ENCODE data around the gene OLFML2A.
"Not testable (repeated sequence)": the region's sequence is repeated elsewhere in the genome, so short reads cannot be mapped to it uniquely, and the experiment has no call there.

OLFML2A gene

DNA sequence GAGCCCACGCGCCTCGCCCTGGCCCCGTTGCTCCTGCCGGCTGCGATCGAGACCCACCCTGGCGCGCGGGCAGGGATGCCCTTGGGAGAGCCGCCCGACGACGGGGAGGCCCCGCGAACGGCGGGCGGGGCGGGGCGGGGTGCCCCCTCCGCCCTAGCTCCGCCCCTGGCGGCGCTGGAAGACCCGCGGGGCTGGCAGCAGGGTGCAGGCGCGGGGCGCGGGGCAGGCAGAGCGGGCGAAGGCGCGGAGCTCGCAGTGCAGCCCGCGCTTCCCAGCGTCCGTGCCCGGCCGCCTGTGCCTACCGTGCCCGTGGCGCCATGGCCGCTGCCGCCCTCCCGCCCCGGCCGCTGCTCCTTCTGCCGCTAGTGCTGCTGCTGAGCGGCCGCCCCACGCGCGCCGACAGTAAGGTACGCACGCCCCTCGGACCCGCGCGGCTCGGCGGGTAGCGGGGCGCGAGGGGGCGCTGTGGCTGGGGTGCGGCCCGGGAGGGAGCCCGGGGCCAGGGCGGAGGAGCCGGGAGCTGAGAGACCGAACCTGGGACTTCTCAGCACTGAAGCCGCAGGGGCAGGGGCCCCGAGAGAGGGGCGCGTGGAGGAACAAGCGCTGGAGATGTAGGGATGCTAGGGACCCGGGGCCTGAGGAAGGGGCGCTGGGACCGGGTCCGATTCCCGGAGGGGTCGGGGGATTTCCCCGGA, at the start of gene OLFML2A:
Gene OLFML2A, plus strand, starts transcription at position 180 of the 695 bp plus-strand sequence. Its CDS starts 138 bp downstream, at position 318.
- no peak for DNase-seq

DNA sequence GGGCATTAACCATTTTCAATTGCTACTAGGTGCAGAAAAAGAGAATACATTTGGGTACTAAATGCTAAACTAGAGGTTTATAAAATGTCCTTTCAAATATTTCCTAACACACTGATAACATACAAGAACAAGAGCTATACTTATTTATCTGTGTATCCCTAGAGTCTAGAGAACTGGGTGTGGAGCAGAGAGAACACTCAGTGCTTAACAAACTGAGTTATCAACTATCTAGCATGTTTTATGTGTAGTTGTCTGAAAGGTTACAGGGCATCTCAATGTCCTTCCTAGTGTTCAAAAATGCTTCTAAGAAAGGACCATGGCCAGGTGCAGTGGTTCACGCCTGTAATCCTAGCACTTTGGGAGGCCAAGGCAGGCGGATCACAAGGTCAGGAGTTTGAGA, 46.2 kb upstream of the OLFML2A start:
- DNase-seq: no peak

DNA sequence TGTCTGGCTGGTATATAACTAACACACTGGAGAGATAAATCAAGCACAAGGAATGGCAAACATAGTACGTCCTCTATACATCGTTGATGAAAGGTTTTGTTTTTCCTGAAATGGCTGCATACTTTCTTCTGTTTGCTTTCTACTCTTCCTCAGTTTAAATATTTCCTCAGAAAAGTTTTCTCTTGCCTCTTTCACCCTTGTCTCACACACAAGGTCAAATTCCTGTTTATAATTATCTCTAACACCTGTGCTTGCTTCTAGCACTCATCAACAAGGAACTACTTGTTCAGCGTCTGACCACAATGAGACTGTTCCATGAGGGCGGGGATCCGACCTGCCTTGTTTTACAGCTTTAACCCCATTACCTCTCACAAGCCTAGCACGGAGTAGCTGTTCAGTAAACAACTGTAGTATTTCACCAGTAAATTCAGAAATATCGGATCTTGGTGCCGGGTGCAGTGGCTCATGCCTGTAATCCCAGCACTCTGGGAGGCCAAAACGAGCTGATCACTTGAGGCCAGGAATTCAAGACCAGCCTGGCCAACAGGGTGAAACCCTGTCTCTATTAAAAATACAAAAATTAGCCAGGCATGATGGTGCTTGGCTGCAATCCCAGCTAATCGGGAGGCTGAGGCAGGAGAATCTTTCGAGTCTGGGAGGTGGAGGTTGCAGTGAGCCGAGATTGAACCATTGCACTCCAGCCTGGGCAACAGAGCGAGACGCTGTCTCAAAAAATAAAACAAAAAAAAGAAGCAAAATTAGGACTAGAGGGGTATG, 42.8 kb upstream of the OLFML2A start:
- no peak for DNase-seq

DNA sequence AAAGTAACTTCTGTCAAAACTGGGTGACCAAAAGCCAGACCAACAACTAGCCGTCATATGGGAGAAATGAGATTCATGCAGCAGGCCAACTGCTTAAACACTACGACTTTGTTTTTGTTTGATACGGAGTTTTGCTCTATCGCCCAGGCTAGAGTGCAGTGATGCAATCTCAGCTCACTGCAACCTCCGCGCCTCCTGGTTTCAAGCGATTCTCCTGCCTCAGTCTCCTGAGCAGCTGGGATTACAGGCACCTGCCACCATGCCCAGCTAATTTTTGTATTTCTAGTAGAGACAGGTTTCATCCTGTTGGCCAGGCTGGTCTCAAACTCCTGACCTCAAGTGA, 42.2 kb upstream of the OLFML2A start:
- DNase-seq: not testable (repeated sequence)

DNA sequence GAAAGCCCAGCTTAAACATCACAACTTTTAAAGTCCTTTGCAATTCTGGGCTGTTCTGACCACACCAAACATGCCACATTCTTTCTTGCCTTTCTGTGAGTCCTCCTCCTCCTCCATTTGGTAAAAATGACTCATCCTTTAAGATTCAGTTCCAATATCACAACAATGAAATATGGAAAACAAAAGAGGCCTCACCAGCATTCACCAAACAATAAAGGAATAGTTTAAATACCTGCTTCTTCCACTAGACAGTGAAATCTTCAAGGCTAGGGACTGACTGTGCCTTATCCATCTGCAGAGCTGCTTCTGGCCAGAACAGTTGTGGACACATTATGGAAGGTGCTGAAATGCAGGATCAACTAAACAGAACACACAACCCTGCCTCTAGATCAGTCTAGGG, 41.8 kb upstream of the OLFML2A start:
- DNase-seq: no peak

DNA sequence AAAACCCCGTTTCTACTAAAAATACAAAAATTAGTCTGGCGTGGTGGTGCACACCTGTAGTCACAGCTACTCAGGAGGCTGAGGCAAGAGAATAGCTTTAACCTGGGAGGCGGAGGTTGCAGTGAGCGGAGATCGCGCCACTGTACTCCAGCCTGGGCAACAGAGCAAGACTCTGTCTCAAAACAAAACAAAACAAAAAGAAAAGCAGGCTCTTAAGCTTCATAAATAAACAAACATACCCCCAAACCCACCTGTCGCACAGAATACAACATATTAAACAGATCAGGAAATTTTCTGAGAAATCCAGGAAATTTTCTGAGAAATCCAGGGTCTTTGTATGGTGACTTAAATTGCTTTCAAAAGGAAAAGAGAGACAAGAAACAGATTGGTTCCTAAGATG, 38.9 kb upstream of the OLFML2A start:
- not testable (repeated sequence) for DNase-seq

DNA sequence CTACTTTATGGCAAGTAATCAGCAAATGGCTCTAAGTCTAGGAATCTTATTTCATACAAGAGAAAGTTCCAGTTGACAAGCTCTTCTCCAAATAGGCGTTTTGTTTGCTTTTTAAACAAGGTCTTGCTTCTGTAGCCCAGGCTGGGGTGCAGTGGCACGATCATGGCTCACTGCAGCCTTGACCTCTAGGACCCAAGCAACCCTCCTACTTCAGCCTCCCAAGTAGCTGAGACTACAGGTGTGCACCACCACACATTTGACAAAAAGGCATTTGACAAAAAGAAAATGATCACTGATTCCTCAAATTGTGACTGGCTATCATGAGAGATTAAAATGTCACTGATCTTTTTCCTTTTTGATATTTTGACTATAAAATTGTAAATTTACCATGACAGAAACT, 37.6 kb upstream of the OLFML2A start:
- no peak for DNase-seq

DNA sequence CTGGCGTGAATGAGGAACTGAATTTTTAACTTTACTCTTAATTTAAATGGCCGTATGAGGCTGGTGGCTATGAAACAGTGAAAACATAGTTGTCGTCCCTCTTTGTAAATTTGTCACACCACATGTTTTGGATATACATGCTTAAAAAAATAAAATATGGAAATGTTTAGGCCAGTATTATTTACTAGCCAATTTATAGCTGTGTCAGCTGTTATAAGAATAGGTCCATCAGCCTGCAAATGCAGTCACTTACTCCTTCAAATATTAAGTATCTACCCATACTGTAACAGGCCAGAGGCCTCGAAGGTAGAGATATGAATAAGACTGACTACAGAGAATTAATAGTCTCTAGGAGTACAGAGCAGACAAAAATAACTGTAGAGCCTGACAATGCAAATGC, 35.8 kb upstream of the OLFML2A start:
- DNase-seq: no peak

DNA sequence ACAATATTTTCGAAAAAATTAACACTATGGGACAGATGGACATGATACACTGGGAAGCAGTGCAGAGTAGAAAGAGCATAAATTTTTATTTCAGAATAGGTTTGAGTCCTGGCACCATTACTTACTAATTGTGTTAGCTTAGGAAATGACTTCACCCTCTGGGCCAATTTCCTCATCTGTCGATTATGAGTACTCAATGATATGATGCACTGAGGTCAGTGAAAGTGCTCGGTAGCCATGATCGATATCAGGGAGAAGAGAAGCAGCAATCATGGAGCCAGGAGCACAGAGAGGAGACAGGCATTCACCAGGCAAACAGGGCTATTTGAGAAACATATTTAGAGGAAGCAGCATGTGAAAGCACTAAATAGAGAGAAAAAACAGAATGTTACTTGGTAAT, 35.3 kb upstream of the OLFML2A start:
- DNase-seq: no peak

DNA sequence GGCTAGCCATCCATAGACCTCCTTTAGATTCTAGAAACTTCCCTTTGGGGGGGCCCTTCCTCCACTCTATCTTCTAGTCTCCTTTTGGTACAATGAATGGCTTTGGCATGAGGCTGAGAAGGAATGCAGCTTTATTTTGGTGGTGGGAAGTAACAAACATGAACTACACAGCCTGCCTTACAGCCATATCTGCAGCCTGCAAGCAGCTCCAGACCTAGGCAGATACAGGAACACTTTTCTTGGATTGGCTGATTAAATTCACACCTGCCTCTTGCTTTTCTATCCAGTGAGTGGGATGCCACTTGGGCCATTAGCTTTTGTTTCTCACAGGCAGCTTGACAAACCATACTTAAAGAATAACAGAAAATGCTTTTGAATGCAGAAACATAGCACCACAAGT, 34.0 kb upstream of the OLFML2A start:
- DNase-seq: no peak

DNA sequence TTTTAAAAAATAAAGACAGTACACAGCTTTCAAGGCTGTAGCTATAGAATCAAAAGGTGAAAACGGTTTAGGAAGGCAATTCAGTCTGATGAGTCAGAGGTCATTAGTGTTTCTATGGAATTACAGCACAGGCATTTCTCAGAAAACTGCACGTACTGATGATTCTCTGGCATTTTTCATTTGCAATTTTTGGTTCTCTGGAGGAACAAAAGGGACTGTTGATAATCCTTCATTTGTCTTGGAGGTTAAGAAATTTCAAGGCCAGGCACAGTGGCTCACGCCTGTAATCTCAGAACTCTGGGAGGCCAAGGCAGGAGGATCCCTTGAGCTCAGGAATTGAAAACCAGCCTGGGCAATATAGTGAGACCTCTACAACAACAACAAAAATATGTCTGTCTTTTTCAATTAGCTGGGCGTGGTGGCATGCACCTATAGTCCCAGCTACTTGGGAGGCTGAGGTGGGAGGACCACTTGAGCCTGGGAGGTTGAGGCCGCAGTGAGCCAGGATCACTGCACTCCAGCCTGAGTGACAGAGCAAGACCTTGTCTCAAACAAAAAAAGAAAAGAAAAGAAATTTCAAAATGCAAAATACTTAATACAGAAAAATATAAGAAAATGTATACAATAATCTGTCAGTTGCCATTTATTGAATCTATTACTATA, 33.1 kb upstream of the OLFML2A start:
- DNase-seq: no peak

DNA sequence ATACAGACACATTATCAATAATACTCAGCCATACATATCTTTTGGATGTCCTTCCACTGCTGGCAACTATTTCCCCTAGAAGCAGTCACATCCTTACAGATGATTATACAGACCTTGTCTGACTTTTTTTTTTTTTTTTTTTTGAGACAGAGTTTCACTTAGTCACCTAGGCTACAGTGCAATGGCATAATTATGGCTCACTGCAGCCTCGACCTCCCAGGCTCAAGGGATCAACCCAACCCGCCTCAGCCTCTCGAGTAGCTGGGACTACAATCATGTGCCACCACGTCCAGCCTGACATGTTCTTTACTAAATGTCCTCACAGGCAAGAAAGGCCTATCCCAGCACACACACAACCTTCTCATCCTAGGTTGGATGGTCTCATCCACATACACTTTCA, 29.9 kb upstream of the OLFML2A start:
- DNase-seq: no peak

DNA sequence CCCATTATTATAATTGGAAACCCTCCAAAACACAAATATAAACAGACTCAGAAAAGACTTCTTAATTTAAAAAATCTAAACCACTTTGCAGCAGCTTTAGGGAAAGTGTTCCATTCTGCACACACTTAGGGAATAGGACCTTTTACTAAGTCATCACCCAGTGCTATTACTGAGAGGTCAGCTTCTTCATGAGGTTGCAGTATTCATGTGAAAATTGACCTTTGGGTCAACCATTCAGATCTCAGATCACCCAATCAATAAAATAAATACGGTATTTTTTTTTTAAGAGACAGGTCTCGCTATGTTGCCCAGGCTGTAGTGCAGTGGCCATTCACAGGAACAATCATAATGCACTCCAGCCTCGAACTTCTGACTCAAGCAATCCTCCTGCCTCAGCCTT, 27.6 kb upstream of the OLFML2A start:
- DNase-seq: no peak

DNA sequence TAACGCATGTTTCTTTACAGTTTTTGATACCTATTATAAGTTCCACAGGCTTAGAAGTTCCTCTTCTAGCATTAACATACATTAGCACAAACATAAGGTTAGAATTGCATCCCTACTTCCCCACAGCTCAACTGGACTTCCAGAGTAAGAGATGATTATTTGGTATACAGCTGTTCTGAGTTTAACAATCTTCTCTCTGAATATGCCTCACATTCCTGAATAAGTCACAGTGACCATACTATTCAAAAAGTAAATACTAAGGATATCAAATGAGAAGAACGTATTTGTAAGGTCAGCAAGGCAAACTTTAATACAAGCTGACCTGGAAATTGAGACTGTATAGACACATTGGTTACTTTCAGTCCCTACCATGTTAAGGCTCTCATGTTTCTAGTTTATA, 27.2 kb upstream of the OLFML2A start:
- no peak for DNase-seq

DNA sequence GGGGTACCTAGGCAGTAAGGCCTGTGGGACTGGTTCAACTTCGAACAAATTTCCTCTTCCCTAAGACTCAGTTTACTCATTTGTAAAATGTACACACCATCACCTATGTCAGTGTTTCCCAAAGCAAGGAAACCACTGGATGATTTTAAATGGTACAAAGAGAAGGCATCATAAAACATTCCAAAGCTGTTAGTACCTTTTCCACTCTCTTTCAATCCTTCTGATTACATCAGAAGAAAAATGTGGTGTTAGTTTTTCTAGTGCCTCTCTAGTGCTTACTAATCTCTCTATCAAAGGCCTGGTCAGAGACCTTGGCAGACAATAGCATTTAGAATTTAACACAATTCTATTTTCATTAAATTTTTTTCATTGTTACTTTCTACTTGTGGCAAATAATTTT, 24.0 kb upstream of the OLFML2A start:
- DNase-seq: no peak

DNA sequence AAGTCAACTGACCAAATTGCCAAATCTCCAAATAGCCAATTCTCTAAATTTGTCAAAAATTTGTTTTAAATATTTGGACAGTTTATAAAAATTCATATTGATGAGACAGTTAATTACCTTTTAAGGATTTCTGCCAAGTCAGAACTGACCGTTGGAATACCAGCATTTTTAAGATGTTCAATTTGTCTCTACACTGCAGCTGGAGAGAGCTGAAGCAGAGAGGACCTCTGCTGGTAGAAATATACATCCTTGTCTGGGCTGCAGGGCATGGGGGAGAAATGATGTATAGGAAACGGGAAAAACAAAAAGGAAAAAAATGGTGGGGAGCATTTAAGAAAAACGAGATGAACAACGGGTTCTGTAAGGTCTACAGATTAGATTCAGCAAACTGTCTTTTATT, 22.6 kb upstream of the OLFML2A start:
- no peak for DNase-seq

DNA sequence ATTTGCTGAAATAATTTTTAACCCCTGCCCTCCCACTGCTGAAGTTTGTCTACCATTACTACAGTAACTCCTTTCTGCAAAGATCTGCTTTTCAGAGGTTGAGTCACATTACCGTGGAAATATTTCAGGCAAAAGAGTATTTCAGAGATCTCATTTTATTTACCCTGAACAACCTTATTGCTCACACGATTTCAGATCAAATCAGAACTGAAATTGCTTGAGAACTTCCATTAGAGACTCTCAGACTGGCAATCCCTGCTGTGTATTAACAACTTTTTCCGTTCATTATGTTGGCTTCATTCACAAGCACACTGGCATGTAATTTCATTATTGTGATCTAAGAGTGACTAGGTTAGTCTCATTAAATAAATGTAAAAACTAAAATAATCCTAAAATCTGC, 21.9 kb upstream of the OLFML2A start:
- DNase-seq: no peak

DNA sequence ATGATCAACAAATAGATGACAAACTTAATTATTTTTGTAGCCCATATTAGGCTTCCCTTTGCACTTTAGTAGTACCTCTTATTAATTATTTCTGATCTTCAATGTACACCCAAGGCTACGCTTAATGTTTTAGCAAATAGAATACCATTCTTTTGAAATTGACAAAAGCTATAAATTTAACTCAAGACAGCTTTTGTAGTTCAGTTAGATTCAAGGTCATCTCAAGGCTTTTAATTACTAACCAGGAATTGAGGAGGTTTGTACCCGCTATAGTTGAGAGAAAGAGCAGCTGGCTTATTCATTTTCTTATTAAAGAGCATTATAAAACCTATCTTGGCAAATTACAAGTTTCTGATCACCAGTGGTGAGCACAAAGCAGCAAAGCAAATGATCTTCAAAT, 20.9 kb upstream of the OLFML2A start:
- no peak for DNase-seq

DNA sequence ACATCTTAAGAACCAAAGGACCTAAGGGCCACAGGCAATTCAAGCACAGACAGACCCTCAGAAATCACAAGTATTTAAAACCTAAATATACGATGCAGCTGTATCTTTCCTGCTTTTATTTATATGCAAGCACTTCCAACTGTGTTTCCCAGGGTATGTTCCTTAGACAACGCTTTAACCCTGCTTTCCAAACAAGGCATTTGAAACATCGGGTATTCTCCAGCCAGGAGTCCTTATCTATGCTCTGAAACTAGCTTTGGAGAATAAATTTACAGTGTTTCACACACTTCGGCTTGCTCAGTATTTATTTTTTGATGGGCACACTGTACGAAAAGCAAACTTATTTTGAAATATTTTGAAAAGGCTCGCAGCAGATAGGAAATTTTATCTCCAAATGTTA, 19.3 kb upstream of the OLFML2A start:
- DNase-seq: no peak

DNA sequence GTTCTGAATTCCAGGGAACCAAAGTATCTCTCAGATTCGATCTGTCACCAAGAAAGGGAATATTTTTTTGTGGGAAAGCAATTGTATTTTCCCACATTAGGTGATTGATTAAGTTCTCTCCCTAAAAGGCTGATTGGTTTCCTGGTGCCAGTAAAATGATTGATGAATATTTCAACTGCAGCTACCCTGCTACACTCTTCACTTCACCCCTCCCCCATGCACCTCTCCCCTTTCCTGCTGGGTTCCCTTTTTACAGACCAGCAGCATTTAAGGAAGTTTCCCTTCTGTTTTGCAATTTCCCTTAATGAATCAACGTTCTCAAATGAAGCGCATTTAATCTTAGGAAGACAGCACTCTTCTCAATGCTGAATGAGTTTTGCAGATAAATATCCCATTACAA, 18.9 kb upstream of the OLFML2A start:
- DNase-seq: no peak

DNA sequence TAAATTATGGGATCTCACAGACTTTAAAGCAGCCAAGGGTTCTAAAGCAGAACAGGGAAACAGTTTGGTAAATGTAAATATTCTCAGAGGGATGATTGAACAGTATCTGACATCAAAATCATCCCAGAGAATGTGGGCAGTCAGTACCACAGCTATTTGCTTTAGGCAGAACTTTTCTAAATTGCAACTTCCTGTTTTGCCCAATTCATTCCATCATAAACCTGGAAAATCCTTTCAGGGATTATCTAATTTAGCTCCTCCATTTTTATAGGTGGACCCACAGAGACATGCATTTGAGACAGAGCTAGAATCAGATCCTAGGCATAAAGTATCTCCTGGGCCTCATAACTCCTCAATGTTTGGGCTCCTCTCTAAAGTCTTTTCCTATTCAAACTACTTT, 18.2 kb upstream of the OLFML2A start:
- DNase-seq: no peak

DNA sequence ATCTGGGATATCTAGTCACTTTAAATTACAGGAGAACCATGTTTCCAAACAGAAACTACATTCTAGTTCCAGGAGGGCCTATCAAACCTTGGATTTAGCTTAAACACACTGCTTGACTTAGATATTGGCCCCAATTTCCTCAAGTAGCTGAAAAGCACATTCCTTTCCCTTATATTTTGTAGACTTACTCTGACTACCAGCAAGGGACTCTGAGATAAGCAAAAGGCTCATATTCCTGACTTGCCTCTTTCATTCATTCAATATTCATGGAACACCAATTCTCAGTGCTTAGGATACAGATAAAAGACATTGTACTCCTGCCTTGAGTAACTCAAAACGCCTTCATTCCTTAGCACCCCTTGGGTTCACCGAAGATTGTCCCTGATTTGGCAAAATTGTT, 17.6 kb upstream of the OLFML2A start:
- no peak for DNase-seq

DNA sequence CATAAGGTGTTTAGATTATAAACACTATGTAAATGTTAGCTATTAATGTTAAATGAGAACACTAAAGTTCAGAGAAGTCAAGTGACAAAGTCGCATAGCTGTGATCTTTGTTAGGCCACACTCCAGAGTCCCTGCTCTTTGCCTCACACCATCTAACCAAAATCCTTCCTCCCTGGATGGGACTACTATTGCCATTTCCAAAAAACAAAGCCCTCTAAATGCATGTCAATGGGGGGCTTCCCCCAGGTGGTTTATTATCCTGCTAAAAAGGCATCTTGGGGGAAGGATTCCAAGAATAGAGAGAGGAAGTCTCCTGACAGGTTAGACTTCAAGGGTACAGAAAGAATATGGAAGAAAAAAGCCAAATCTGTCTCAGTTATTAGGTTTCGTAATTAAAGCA, 16.2 kb upstream of the OLFML2A start:
- DNase-seq: no peak

DNA sequence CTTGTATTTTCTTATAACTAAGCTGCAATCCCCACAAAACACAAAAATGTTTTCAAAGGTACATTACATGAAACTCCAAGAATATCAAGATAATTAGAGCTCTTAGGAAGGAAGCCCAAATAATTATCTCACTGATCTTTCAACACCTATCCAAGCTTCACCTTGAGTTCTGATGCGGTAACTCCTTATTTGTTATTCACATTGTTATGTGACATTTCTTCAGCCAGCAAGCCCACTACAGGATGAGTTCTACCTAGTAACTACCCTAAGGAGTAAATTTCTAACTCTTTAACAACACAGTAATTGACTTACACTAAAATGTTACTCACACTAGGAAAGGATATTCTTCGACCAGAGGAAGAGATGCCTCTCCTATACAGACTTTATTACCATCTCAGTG, 15.7 kb upstream of the OLFML2A start:
- DNase-seq: no peak
